ENCODE results near the gene RAD51AP2.

The RAD51AP2 gene

GRCh38 chr2:17540093-17540812, 22.0 kb upstream of the RAD51AP2 start, which contains the start of gene VSNL1:
VSNL1 (plus strand) TSS chr2:17540696; CDS start chr2:17592075, 51,379 bp downstream.
- Histone ChIP-seq H3K36me3 (no peaks in the 10 kb centered on the region), H3K27ac (peak within 1 kb of the TSS; percentile 61 to 77), H3K4me3 (peak within 1 kb of the TSS; percentile 52 to 62), H3K9me3 (no peaks in the 10 kb centered on the region), H3K4me1 (peaks cover 0 to 34% (median 14%) of the 10 kb centered on the region in 4 donors), H3K27me3 (peaks cover 0 to 11% of the 10 kb centered on the region in 2 donors)
- DNase-seq = peak; percentile 48 to 82
- intact Hi-C loops (cut with DNase I; ENCODE audit: low total_unique reads) = no loop called here
- no peak for TF ChIP-seq CTCF (IDR thresholded peaks at IDR 0.05)

DNA sequence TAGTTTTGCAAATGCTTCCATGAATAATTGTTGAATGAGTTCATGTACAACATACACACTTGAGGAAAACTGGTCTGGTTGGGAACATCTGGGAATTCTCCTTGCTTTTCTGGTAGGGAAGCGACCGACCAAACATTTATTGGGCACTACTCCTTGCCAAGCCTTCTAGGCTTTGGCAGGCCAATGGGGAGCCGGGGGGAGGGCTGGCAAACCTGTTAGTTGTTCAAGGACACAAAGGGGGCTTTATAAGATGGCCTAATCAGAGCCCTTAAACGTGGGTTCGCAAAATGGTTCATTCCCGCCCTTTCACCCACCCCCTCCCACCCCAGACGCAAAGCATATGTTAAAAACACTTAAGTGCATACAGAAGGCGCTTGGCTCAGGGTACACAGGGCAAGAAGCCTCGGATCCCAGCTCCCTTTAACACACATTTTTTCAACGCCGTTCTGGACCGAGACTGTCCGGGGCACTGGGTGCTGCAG, 21.4 kb upstream of the RAD51AP2 start:
- no peaks in the 10 kb centered on the region for H3K9me3 ChIP-seq
- no peak for TF ChIP-seq CTCF (IDR thresholded peaks at IDR 0.05)
- no peak for DNase-seq
- no peaks in the 10 kb centered on the region for H3K36me3 ChIP-seq
- peak overlapping the region; percentile 61 to 77 for H3K27ac ChIP-seq
- H3K4me1 ChIP-seq = peaks cover 0 to 34% (median 14%) of the 10 kb centered on the region in 4 donors
- peak overlapping the region; percentile 52 to 62 for H3K4me3 ChIP-seq
- H3K27me3 ChIP-seq = peaks cover 0 to 11% of the 10 kb centered on the region in 2 donors
- intact Hi-C loops (cut with DNase I; ENCODE audit: low total_unique reads) = no loop called here

DNA sequence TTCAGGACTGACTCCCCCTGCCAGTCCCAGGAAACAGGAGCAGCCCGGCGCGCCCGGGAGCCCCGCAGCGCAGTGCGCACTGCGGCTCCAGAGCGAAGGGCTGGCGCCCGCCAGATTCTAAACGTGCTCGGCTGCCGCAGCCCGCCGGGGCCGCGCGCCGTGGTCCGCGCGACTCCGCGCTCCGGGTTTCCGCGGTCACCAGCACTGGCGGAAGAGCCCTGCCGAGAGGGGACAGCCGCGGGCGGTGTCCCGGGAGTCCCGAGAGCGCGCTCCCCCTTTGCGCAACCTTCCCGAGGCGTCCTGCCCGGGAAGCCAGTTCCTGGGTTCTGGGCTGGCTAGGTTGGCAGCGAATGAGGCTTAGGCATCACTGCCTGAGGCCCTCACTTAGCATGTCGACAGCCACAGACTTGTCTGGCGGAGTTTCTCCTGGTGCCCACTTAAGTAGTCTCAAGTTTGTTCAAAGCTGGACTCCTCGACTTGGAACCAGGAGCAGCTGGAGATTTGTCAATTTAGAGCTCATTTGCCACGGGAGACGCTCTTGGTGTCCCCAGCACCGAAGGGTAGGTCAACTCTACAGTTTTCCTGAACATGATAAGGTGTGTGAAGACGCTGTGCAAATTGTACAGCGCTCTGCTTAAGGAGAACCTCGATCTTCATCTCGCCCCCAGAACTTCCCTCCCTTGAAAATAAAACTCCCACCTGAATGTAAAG, 20.8 kb upstream of the RAD51AP2 start:
- Histone ChIP-seq H3K4me3 (peak overlapping the region; percentile 52 to 62), H3K27ac (peak overlapping the region; percentile 61 to 77), H3K4me1 (peaks cover 0 to 34% (median 14%) of the 10 kb centered on the region in 4 donors), H3K9me3 (no peaks in the 10 kb centered on the region), H3K27me3 (peaks cover 0 to 8% of the 10 kb centered on the region in 2 donors), H3K36me3 (no peaks in the 10 kb centered on the region)
- DNase-seq = peak; percentile 58 to 86
- intact Hi-C loops (cut with DNase I; ENCODE audit: low total_unique reads) = no loop called here
- no peak for TF ChIP-seq CTCF (IDR thresholded peaks at IDR 0.05)

GRCh38 chr2:17538022-17538843, 20.0 kb upstream of the RAD51AP2 start:
- Histone ChIP-seq H3K27ac (peak overlapping the region; percentile 61 to 77), H3K4me1 (peaks cover 0 to 34% (median 14%) of the 10 kb centered on the region in 4 donors), H3K4me3 (peak overlapping the region; percentile 52 to 62), H3K27me3 (peaks cover 0 to 5% of the 10 kb centered on the region in 2 donors), H3K9me3 (no peaks in the 10 kb centered on the region), H3K36me3 (no peaks in the 10 kb centered on the region)
- TF ChIP-seq CTCF (IDR thresholded peaks at IDR 0.05) = no peak
- intact Hi-C loops (cut with DNase I; ENCODE audit: low total_unique reads) = no loop called here
- DNase-seq = no peak

DNA sequence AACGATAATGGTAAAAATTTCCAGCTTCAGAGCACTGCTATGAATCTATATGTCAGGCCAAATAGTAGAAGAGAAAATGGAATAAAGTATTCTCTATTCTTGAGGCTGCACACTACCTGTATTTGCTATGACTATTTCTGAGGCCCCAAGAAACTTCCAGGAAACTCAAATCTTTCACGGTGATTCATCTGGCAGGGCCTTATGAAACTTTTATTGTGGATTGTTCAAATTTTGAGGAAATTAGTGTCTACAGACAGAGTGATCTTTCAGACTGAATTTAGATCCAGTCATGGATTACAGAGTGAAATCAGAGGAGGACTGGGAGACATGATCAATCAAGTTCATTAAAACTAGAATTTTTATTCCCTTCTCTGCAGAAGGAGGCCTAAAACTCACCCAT, 18.2 kb upstream of the RAD51AP2 start:
- H3K4me3 ChIP-seq = no peak overlapping the region
- peaks cover 0 to 31% (median 11%) of the 10 kb centered on the region in 4 donors for H3K4me1 ChIP-seq
- DNase-seq = no peak
- intact Hi-C loops (cut with DNase I; ENCODE audit: low total_unique reads) = no loop called here
- H3K36me3 ChIP-seq = no peaks in the 10 kb centered on the region
- peaks cover 0 to 7% of the 10 kb centered on the region in 2 donors for H3K27me3 ChIP-seq
- no peak for TF ChIP-seq CTCF (IDR thresholded peaks at IDR 0.05)
- H3K9me3 ChIP-seq = no peaks in the 10 kb centered on the region
- H3K27ac ChIP-seq = no peak overlapping the region

Measured in tibial artery (tissue), 4 donors.